Thoracic aorta (tissue), 2 donors: ENCODE results near the gene PUS10. TPM values are rescaled to one million over a fixed set of nuclear protein-coding genes. Genes with fewer than 3 reads are reported as not detected.

Experiments
- ATAC-seq: fragments of 150-250 bp; one replicate; pipeline ENCODE4 v1.8.0; 2017; ENCODE audit warnings: low read depth; ENCODE audit not compliant: insufficient number of reproducible peaks, low FRiP score
- DNase-seq: peaks from one replicate; pipeline ENCODE4 v3.0.0-alpha.2; 2020; ENCODE audit warnings: low spot score
- H3K27ac ChIP-seq, 2 donors: fragments of 200-600 bp; sonication (generic); 1 replicate in 1 of 2; 2 replicates in 1 of 2; pipeline ENCODE4 v1.5.1; 2016; ENCODE audit warnings: mild to moderate bottlenecking in 2 of 2, moderate library complexity in 2 of 2
- H3K27me3 ChIP-seq: fragments of 200-600 bp; sonication (generic); replicated peaks from 2 replicates; pipeline ENCODE4 v1.6.0; 2016; ENCODE audit warnings: mild to moderate bottlenecking; ENCODE audit not compliant: insufficient read depth
- H3K36me3 ChIP-seq: fragments of 200-600 bp; sonication (generic); one replicate; pipeline ENCODE4 v1.5.1; 2016
- H3K4me1 ChIP-seq, 2 donors: fragments of 200-600 bp; sonication (generic); 1 replicate in 1 of 2; 2 replicates in 1 of 2; pipeline versions ENCODE4 v1.5.1 to v1.6.0; 2016; ENCODE audit warnings: low read depth in 2 of 2, mild to moderate bottlenecking in 1 of 2; ENCODE audit not compliant: control insufficient read depth in 1 of 2
- H3K4me3 ChIP-seq: fragments of 200-600 bp; sonication (generic); 2 replicates; pipeline ENCODE4 v1.5.1; 2016; ENCODE audit warnings: mild to moderate bottlenecking
- H3K9me3 ChIP-seq: fragments of 200-600 bp; sonication (generic); 2 replicates; pipeline ENCODE4 v1.5.1; 2016
- total RNA-seq, 2 donors: library from RNA; depleted of rRNA; stranded (reverse); fragments of >200 nt; gene quantifications; one replicate each; pipeline versions ENCODE4 v1.1.0 to v1.2.3, GENCODE V29; 2016
- TF ChIP-seq, protein P1 (sequence below): fragments of 200-600 bp; sonication (generic); IDR thresholded peaks from one replicate; pipeline ENCODE4 v1.5.1; 2019; ENCODE audit warnings: antibody characterized with exemption

PUS10 gene
- total RNA-seq, 2 donors from 2014 or later, result 2.6 to 3.0 TPM

DNA sequence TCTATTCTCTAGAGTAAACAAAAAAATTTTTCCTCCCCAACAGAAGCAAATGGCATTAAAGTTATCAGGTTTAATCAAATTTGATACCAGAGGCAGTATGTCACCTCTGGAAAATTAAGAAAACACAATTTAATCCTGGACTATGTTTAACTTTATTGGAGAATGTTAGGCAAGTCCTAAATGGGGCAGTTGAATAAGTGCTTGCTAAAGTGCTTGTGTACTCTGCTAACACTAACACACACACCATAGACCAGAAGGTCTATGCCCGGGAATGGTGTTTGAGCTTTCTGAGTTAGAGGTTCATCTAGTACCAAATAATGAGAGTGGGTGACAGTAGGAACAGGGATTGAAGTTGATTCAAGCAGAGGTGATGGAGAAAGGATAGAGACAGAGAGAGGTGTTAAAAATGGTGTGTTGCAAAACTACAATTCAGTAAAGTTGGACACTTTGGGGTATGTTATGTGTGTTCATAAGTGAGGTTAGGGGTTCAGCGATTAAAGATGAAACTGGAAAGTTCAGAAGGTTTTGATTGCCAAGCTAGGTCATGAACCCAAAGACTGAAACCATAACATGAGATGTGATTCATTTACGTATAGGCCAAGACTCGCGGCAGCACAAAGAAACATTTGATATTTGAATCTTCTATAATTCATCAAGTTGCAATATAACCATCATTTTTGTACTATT lies 41.0 kb downstream of the PUS10 start:
- Histone ChIP-seq H3K4me3 (no peak overlapping the region), H3K9me3 (no peaks in the 10 kb centered on the region), H3K27me3 (no peaks in the 10 kb centered on the region), H3K4me1 (no peaks in the 10 kb centered on the region), H3K27ac (no peak overlapping the region), H3K36me3 (no peaks in the 10 kb centered on the region)
- no peak for ATAC-seq
- DNase-seq, result no peak
- TF ChIP-seq, protein P1, sequence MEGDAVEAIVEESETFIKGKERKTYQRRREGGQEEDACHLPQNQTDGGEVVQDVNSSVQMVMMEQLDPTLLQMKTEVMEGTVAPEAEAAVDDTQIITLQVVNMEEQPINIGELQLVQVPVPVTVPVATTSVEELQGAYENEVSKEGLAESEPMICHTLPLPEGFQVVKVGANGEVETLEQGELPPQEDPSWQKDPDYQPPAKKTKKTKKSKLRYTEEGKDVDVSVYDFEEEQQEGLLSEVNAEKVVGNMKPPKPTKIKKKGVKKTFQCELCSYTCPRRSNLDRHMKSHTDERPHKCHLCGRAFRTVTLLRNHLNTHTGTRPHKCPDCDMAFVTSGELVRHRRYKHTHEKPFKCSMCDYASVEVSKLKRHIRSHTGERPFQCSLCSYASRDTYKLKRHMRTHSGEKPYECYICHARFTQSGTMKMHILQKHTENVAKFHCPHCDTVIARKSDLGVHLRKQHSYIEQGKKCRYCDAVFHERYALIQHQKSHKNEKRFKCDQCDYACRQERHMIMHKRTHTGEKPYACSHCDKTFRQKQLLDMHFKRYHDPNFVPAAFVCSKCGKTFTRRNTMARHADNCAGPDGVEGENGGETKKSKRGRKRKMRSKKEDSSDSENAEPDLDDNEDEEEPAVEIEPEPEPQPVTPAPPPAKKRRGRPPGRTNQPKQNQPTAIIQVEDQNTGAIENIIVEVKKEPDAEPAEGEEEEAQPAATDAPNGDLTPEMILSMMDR, result no peak

DNA sequence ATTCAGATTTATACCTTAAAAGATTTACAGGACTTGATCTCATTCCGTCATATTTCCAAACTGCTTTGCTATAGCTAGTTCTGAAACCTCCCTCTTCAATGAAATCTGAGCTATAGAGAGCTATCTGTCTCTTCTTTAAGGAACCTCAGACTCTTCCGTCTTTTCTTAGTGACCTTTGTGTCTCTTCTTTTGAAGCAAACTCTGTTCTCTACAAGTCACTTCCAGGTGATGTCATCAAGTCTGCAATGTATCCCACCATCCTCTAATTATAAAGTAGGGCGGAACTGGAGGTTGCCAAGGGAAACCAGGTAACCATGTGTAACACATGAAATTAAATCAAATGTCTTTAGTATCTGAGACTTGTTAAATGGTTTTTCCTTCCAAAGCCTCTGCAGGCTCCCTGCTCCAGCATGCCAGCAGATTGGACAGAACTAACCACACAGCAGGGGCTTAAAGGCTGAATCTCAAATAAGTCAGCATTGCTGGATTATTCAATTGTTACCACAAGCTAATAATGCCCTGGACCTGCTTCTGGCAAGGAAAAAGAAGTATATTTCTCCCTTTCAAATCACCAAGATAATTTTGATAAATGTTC lies 41.7 kb downstream of the PUS10 start:
- H3K27ac ChIP-seq, result no peak overlapping the region
- H3K27me3 ChIP-seq, result no peaks in the 10 kb centered on the region
- H3K4me1 ChIP-seq, result no peaks in the 10 kb centered on the region
- H3K9me3 ChIP-seq, result no peaks in the 10 kb centered on the region
- no peak for DNase-seq
- H3K36me3 ChIP-seq, result no peaks in the 10 kb centered on the region
- TF ChIP-seq, protein P1, result no peak
- H3K4me3 ChIP-seq, result no peak overlapping the region
- no peak for ATAC-seq

DNA sequence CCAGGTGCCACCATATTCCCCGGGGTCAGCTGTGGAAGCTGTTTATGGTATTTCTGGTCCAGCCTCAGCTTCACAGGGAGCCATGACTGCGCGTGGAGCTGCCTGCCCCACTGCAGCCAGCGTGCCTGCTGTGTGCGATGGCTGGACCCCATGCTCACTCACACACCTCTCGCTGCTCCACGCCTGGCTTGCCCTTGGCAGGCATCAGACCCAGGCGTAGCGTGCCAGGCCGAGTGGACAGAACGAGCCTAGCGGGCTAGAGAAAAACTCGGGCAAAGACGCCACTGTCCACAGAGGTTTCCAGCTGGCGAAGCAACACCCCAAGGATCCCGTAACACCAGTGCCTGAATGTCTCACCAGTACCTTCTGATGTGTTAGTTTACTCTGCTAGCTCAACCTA lies 43.4 kb downstream of the PUS10 start:
- TF ChIP-seq, protein P1, result no peak
- H3K4me3 ChIP-seq, result no peak overlapping the region
- H3K27me3 ChIP-seq, result no peaks in the 10 kb centered on the region
- DNase-seq (no peak), ATAC-seq (no peak)
- no peaks in the 10 kb centered on the region for H3K4me1 ChIP-seq
- no peaks in the 10 kb centered on the region for H3K9me3 ChIP-seq
- H3K27ac ChIP-seq, result no peak overlapping the region
- H3K36me3 ChIP-seq, result no peaks in the 10 kb centered on the region

DNA sequence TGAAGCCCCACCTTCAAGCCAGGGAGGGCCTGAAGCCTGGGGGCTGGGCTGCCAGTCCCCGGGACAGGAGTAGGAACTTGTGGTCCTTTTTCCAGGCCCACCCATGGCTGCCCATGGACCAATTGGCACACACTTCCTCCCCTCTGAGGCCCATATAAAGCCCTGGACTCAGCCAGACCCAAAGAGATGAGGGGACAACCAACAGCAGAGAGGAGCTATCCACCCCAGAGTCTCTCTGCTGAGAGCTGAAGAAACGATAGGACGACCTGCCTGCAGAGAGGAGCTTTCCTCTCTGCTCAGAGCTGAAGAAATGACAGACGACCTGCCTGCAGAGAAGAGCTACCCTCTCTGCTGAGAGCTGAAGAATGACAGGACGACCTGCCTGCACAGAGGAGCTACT lies 44.4 kb downstream of the PUS10 start:
- H3K4me3 ChIP-seq, result no peak overlapping the region
- no peaks in the 10 kb centered on the region for H3K27me3 ChIP-seq
- no peak overlapping the region for H3K27ac ChIP-seq
- ATAC-seq (no peak), DNase-seq (no peak)
- H3K4me1 ChIP-seq, result no peaks in the 10 kb centered on the region
- TF ChIP-seq, protein P1, result no peak
- no peaks in the 10 kb centered on the region for H3K9me3 ChIP-seq
- H3K36me3 ChIP-seq, result no peaks in the 10 kb centered on the region

DNA sequence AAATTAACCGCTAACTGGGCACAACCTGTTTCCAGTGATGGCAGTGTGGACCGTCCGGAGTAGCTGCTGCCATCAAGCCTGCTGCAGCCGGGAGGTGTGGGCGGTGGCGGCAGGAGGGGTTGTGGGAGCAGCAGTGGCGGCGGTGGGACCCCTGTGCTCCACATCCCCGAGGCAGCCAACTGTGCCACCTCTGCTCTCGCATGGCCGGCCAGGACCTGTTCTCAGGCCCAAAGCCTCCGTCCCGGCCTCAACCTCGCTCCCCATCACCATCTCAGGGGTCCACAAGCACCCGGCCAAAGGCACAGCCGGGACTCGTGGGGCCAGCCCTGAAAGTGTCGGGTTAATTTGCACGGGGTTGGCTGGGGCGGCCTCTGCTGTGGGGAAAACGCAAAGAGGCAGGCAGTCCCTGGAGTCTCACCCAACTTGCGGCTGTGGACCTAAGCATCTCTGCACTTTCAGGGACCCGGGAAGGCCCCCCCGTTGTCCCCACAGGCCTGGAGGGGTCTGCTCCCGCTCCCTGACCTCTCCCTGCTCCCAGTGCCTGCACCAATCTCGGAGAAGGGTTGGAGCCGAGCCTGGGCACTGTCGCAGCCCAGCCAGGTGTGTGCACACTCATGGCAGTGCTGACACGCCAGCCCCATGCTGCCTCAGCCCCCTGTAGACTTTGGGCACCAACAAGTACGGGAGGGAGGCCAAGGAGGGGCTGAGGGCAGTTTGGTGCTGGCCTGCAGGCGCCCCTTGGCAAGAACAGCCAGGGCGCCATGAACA lies 45.0 kb downstream of the PUS10 start:
- ATAC-seq, result no peak
- no peaks in the 10 kb centered on the region for H3K4me1 ChIP-seq

More for the DNA sequence above, 45.0 kb downstream of the PUS10 start:
- H3K36me3 ChIP-seq, result no peaks in the 10 kb centered on the region
- TF ChIP-seq, protein P1, result no peak
- no peak overlapping the region for H3K4me3 ChIP-seq
- no peaks in the 10 kb centered on the region for H3K27me3 ChIP-seq
- H3K9me3 ChIP-seq, result no peaks in the 10 kb centered on the region
- DNase-seq, result no peak
- H3K27ac ChIP-seq, result no peak overlapping the region
